HG03575 (cell line): ENCODE measurements around the gene LUC7L2.
"Not testable (repeated sequence)": the region's sequence is repeated elsewhere in the genome, so short reads cannot be mapped to it uniquely, and the experiment has no call there.

Experiments
- ATAC-seq: cut with Tn5 transposase; IDR thresholded peaks from one replicate; pipeline ENCODE4 v1.9.1; 2021; ENCODE audit not compliant: unreplicated experiment, insufficient number of reproducible peaks, low FRiP score; ENCODE audit errors: extremely low read depth

LUC7L2 gene

DNA sequence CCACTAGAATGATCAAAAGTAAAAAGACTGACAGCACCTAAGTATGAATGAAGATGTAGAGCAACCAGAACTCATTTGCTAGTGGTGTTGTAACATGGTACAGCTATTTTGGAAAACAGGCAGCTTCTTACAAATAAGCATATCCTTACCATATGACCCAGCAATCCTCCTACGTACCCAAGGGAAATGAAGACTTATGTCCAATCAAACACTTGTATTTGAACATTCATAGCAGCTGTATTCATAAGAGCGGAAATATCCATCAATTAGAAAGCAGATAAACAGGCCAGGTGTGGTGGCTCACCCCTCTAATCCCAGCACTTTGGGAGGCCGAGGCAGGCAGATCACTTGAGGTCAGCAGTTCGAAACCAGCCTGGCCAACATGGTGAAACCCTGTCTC lies 70.7 kb downstream of the LUC7L2 start:
- ATAC-seq, result no peak

DNA sequence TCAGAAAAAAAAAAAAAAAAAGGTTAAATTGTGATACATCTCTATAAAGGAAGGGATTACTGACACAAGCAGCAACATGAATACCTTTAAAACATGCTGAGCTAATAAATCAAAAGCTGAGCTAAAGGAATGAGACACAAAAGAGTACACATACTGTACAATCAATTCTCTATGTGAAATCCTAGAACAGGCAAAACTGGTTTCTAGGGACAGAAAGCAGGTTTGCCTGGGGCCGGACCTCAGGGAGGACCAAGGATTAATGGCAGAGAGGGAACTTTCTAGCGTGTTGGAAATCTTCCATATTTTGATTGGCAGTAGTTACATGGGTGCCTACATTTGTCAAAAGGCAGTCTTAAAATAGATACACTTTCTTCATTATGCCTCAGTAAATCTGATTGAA lies 71.3 kb downstream of the LUC7L2 start:
- ATAC-seq, result no peak

DNA sequence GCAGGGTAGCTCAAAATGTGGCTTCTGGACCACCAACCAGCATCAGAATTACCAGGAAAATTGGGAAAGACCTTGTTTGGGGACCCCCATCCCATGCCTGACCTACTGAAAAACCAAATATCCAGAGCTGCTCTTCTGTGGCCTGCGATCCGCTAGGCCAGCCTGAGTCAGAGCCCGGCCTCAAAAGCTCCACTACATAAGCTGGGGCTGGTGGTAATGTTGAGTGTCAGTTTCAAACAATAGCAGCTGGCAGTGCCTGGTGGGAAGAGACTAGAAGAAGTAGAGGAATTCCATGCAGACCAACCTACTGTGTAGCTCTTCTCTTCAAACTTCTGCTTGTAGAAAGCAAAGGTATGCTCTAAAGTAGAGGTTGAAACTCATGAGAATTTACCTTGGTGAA lies 71.8 kb downstream of the LUC7L2 start:
- no peak for ATAC-seq

DNA sequence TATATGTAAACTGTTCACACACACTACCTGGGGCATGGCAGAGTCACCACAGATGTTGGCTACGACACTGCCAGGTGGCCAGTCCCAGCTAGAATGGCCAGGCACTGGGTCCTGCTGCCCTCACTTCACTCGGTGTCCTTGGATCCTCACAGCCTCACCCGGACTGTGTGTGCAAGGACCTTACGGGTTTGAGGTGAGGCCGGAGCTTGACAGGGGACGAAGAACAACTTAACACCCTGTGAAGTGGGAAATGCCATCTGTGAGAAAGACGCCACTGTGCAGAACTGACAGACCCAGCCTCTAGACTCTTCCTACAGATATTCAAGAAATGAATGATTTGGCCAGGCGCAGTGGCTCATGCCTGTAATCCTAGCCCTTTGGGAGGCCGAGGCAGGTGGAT lies 77.1 kb downstream of the LUC7L2 start:
- no peak for ATAC-seq

DNA sequence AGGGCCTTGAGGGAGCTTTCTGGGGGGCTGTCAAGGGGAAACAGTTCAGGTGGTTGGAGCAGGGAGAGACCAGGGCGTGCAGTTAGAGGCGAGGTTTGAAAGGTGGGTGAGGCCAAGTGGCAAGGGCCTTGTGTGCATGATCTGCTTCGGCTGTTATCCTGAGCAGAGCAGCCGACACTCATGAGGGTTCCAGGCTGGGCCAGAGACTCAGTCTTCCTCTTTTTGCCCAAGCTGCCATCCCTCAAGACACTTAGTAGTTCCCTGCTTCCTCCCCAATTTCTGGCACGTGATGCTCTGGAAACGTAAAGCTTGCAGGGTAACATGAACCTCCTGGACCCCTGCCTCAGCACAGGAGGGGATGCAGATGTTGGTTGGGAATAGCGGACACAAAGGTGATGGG lies 79.7 kb downstream of the LUC7L2 start:
- no peak for ATAC-seq

DNA sequence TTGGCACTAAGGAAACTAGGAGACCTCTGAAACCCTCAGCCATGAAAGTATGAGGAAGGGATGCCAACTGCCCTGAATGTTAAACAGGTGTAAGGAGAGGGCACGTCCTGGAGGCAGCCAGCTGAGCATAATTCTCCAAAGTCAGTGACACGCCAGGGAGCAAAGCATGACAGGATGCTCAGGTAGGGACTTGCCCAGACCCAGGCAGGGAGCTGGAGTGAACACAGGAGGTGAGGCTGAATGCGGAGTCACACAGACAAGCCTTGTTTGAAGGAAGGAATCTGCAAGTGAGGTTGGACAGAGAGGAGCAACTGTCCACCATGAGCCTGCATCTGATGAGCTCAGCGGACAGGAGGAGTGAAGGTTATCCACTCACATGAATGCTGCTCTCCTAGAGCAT lies 82.3 kb downstream of the LUC7L2 start:
- ATAC-seq, result no peak

DNA sequence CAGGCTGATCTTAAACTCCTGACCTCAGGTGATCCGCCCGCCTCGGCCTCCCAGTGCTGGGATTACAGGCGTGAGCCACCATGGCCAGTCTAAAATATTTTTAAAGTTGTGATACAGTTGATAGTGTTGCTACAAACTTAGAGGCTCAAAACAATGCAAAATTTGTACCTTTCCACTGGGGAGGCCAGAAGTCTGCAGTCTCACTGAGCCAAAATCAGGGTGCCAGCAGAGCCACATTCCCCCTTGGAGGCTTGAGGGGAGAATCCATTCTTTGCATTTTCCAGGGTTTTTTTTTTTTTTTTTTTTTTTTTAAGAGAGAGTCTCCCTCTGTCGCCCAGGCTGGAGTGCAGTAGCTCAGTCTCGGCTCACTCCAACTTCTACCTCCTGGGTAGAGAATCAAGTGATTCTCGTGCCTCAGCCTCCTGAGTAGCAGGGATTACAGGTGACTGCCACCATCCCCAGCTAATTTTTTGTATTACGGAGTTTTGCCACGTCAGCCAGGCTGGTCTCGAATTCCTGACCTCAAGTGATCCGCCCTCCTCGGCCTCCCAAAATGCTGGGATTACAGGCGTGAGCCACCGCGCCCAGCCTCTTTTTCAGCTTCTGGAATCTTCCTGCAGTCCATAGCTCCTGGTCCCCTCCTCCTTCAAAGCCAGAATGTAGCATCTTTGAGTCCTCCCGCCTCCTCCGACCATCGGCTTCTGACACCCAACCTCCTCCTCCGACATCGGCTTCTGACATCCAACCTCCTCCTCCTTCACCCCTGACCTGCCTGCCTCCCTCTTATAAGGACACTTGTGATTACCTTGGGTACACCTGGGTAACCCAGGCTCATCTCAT lies 86.6 kb downstream of the LUC7L2 start:
- no peak for ATAC-seq

DNA sequence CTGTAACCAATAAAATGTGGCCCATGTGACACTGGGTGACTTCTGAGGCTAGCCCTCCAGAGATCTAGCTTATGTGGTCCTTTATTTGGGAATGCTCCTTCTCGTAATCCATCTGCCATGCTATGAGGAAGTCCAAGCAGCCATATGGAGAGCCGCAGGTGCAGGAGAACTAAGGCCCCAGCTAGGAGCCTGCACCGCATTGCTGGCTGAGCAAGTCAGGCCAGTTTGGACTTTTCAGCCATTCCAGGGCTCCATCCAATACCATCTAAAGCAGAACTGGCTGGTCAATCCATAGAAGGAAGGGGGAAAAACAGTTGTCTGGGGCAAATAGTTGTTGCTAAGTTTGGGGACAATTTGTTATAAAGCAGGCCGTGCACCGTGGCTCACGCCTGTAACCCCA lies 91.2 kb downstream of the LUC7L2 start:
- no peak for ATAC-seq

DNA sequence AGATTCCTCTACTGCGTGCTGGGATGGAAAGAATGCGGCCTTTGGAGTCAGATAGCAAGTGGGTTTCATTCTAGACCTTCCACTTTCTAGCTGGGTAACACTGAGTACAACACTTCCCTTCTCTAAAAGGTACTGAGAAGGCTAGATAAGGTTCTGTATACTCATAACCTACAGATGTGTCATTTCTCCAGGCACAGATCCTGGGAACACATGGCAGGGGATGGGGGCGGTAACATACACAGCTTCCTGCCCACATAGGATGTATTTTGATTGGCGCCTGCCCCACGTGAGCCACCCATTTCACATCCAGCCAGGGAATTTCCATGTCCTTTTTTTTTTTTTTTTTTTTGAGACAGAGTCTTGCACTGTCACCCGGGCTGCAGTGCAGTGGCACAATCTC lies 91.9 kb downstream of the LUC7L2 start:
- ATAC-seq, result no peak

DNA sequence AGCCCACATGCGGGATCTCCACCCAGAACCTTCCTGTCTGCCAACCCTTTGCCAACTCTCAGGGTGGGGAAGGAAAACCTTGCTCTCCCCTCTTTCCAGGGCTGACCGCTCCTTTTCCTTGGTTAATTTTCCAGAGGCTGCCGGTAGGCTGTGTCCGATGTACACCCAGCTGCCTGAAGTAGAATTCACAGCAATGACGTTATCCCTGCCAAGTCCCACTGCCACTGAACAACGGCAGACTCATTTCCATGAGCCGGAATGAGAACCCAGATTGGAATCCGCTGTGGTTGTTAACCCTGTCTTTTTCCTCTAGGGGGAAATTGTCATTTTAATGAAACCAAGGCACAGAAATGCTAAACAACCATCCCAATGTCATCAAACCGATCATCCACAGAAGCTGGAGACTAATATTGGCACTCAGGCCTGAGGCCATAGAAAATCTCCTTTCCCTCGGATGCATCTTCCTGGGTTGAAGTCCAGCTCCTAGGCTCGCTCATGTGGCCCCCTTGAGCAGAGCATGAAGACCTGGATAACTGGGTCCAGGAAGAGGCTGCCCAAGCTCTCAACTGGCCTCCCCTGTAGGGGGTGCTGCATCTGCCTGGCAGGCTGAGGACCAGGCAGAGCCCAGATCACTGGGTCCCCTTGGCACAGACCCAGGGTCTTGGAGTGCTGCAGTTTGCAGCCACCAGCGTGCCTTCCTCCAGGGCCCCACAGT lies 93.4 kb downstream of the LUC7L2 start:
- ATAC-seq, result no peak

DNA sequence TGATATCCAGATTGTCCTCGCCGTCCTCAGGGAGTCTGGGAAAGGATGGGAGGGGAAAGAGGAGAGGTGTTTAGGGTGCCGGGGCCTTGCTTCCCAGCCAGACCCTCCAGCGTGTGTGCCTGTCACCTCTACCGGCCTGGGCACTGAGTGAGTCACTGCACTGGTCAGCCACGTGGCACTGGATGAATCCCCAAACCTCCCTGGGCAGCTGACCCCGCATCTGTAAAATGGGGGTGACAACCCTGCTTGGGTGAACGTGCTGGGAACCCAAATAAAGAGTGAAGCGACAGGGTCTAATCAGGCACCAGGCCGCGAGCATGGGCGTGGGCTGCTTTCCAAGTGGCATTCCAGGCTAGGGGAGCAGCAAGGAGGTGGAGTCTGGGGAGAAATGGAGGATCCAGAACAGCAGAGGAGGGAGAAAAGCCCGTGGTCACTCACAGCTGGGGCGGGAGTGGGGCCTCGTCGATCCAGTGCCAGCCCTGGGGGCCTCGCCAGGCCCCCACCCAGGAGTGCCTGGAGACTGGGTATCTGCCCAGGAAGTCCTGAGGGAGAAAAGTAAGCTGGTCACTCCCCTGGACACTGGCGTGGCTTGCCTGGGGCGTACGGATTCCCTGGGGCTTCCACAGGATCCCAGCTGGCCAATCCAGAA lies 94.1 kb downstream of the LUC7L2 start:
- ATAC-seq, result no peak

DNA sequence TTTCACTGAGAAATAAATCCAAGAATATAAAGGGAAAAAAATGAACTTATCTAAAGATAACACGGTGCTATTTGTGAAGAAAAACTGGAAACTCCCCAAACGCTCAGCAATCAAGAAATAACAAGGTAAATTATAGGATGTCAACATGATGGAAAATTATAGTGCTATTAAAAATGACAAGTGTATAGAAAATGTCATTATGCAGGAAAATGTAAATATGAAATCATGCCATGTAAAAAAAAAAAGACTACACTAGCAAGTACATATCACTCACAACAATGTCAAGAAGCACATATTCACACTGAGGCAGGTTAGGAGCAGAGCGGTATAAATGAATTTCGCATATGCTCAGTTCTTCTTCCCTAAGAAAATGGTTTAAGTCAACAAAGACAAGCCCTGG lies 96.1 kb downstream of the LUC7L2 start:
- ATAC-seq, result no peak

DNA sequence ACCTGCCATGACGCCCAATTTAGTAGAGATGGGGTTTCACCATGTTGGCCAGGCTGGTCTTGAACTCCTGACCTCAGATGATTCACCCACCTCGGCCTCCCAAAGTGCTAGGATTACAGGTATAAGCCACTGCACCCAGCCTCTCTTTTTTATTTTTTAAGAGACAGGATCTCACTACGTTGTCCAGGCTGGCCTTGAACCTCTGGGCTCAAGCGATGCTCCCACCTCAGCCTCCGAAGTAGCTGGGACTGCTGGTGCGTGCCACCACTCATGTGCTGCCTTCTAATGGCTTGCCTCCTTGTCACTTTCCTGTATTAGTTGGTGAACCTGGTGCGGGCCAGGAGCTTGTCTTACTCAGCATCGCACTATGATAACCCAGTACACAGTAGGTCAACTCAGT lies 96.8 kb downstream of the LUC7L2 start:
- ATAC-seq, result no peak

DNA sequence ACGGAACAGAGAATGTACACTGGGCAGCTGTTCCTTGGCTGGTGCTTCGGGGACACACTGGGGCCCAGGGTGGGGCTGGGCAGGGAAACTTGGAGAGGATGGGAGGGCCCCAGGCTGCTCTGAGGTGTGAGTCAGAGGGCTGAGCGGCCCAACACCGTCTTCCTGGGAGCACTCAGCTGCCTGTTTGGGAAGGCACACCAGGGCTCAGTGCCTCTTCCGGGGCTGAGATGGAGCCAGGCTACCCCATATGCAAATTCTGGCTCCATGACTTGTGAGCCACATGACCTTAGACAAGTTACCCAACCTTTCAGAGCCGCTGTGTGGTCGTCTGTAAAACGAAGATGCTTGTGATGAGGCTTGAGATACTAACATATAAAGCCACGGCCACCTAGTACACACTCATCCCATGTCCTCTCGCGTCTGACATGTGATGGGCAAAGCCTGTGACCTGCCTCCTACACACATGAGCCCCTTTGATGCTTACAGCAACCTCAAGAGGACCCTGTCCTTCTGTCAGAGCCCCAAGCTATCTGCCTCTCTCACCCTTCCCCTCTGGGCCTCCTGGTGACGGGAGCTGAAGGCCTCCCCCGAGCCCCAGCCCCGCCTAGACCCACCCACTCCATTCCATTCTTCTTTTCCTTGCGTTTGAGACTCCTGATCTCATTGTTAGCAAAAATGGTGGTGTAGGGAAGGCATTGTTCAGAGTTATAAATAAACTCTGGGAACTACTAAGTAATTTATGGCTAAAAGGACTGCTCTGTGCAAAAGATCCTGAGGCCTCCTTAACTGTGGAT lies 97.7 kb downstream of the LUC7L2 start:
- ATAC-seq, result no peak

DNA sequence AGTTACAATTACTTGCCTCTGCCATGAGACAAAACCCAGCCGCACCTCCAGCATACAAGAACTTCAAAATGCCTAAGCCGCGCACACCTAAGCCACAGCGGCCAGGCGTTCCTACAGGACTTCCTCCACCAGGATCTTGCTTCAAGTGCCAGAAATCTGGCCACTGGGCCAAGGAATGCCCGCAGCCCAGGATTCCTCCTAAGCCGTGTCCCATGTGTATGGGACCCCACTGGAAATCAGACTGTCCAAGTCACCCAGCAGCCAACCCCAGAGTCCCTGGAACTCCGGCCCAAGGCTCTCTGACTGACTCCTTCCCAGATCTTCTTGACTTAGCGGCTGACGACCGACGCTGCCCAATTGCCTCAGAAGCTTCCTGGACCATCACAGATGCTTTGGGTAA lies 103.7 kb downstream of the LUC7L2 start:
- not testable (repeated sequence) for ATAC-seq

DNA sequence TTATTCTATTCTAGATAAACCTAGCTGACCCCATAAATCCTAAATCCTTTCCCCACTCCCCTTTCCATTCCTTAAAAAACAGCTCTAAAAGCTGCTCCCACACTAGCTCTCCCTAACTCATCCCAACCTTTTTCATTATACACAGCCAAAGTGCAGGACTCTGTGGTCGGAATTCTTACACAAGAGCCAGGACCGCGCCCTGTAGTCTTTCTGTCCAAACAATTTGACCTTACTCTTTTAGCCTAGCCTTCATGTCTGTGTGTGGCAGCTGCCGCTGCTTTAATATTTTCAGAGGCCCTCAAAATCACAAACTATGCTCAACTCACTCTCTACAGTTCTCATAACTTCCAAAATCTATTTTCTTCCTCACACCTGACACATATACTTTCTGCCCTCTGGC lies 104.8 kb downstream of the LUC7L2 start:
- ATAC-seq, result not testable (repeated sequence)

DNA sequence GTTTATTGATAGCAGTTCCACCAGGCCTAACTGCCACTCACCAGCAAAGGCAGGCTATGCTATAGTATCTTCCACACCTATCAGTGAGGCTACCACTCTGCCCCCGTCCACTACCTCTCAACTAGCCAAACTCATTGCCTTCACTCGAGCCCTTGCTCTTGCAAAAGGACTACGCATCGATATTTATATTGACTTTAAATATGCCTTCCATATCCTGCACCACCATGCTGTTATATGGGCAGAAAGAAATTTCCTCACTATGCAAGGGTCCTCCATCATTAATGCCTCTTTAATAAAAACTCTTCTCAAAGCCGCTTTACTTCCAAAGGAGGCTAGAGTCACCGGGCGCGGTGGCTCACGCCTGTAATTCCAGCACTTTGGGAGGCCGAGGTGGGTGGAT lies 105.4 kb downstream of the LUC7L2 start:
- ATAC-seq, result not testable (repeated sequence)

DNA sequence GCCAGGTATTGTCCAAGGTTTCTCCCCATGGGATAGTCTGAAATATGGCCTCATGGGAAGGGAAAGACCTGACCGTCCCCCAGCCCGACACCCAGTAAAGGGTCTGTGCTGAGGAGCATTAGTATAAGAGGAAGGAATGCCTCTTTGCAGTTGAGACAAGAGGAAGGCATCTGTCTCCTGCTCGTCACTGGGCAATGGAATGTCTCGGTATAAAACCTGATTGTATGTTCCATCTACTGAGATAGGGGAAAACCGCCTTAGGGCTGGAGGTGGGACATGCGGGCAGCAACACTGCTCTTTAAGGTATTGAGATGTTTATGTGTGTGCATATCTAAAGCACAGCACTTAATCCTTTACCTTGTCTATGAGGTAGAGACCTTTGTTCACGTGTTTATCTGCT lies 108.0 kb downstream of the LUC7L2 start:
- ATAC-seq, result not testable (repeated sequence)

DNA sequence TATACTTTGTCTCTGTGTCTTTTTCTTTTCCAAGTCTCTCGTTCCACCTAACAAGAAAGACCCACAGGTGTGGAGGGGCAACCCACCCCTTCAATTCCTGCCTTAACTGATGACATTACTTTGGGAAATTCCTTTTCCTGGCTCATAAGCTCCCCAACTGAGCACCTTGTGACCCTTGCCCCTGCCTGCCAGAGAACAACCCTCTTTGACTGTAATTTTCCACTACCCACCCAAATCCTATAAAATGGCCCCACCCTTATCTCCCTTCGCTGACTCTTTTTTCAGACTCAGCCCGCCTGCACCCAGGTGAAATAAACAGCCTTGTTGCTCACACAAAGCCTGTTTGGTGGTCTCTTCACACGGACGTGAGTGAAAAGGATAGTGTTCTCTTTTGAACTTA lies 108.6 kb downstream of the LUC7L2 start:
- not testable (repeated sequence) for ATAC-seq
